Left lung (tissue), 10 donors: ENCODE measurements around the gene PRKD3. TPM values are rescaled to one million over a fixed set of nuclear protein-coding genes. Genes with fewer than 3 reads are reported as not detected.

Experiments used
- ATAC-seq: fragments of 200-7000 bp; cut with Tn5 transposase; one replicate; pipeline ENCODE4 v1.9.1; 2020; ENCODE audit warnings: moderate library complexity
- DNase-seq, 4 donors: peaks; one replicate each; pipeline ENCODE4 v3.0.0-alpha.2; 2013 to 2020
- H3K27ac ChIP-seq, 2 donors: fragments of 200-600 bp; sonication (generic) in 1 of 2; one replicate each; pipeline versions ENCODE4 v1.5.0 to v1.8.0; 2020 to 2021
- H3K27me3 ChIP-seq, 2 donors: fragments of 200-600 bp; sonication (generic) in 1 of 2; one replicate each; pipeline versions ENCODE4 v1.5.0 to v1.8.0; 2020 to 2021
- H3K36me3 ChIP-seq, 2 donors: fragments of 200-600 bp; sonication (generic) in 1 of 2; one replicate each; pipeline versions ENCODE4 v1.5.0 to v1.8.0; 2020 to 2021
- H3K4me1 ChIP-seq, 2 donors: fragments of 200-600 bp; one replicate each; pipeline ENCODE4 v1.8.0; 2021
- H3K4me3 ChIP-seq, 2 donors: fragments of 200-600 bp; sonication (generic) in 1 of 2; one replicate each; pipeline versions ENCODE4 v1.5.0 to v1.8.0; 2020 to 2021; ENCODE audit warnings: mild to moderate bottlenecking in 1 of 2
- H3K9me3 ChIP-seq, 2 donors: fragments of 200-600 bp; sonication (generic) in 1 of 2; one replicate each; pipeline versions ENCODE4 v1.5.0 to v1.8.0; 2020 to 2021
- intact Hi-C, 2 donors: fragments of 100-400 bp; cut with DNase I; formaldehyde crosslinking; loops; one replicate each; pipeline versions ENCODE4 v1.11.2 to v1.14.2; 2022
- polyA plus RNA-seq, 6 donors: library from polyadenylated mRNA; unstranded; fragments of 120-200 nt; gene quantifications; one replicate each; pipeline ENCODE4 v1.2.1, GENCODE V29; 2013; ENCODE audit not compliant: insufficient read length in 6 of 6
- total RNA-seq, 2 donors: library from RNA; stranded (reverse); fragmentation: NEBNext Ultra II Directional; extraction: Animal tissue kit (Norgen Biotek cat#: 25700); gene quantifications; one replicate each; pipeline ENCODE4 v1.2.1, GENCODE V29; 2021
- TF ChIP-seq, protein P1 (sequence below), 2 donors: fragments of 200-600 bp; sonication (generic) in 1 of 2; IDR thresholded peaks; one replicate each; pipeline versions ENCODE4 v1.5.0 to v1.8.0; 2021; ENCODE audit warnings: antibody characterized with exemption in 2 of 2
- donor health status: DM: no; HTN: yes; CAD: no.
- donor health status: DM: no; HTN: no; CAD: no.

The PRKD3 gene
- total and polyA plus RNA-seq, 8 donors: 36.2 to 65.8 (median 56.9) TPM

DNA sequence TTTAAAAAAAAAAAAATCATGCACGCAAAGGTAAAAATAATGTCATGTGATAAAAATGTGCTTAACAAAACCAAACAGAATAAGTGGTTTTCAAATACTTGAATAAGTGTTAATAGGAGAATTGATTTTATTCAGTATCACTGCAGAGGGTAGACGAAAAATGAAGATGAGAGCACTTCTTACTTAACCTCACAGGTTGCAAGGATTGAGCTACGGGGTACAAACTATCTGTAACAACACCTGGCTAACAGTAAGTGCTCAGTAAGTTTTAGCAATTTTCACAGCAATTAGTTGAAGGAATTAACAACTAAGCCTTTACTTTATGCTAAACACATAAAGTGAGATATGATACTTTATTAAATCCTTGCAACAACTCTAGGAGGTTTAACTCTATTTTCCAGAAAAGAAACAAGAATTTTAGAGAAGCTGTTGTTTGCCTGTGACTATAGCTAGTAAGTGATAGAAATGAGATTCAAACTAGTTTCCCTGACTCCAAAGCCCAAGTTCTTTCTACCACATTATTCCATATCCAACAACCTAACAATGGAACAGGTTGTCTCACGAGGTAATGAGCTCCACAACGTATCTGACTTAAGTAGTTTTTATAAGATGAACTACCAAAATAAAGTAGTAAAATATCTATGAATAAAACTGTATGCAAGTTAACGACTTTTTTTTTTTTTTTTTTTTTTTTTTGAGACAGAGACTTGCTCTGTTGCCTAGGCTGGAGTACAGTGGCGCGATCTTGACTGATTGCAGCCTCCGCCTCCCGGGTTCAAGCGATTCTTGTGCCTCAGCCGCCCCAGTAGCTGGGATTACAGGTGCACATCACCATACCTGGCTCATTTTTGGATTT lies 4.7 kb downstream of the PRKD3 start:
- intact Hi-C loops: no loop called here
- Histone ChIP-seq H3K27ac (no peak overlapping the region), H3K4me1 (peaks cover 21 to 60% of the 10 kb centered on the region in 2 donors), H3K9me3 (no peaks in the 10 kb centered on the region), H3K4me3 (no peak overlapping the region), H3K27me3 (no peaks in the 10 kb centered on the region), H3K36me3 (no peaks in the 10 kb centered on the region)
- ATAC-seq (no peak), DNase-seq (no peak)
- TF ChIP-seq, protein P1, sequence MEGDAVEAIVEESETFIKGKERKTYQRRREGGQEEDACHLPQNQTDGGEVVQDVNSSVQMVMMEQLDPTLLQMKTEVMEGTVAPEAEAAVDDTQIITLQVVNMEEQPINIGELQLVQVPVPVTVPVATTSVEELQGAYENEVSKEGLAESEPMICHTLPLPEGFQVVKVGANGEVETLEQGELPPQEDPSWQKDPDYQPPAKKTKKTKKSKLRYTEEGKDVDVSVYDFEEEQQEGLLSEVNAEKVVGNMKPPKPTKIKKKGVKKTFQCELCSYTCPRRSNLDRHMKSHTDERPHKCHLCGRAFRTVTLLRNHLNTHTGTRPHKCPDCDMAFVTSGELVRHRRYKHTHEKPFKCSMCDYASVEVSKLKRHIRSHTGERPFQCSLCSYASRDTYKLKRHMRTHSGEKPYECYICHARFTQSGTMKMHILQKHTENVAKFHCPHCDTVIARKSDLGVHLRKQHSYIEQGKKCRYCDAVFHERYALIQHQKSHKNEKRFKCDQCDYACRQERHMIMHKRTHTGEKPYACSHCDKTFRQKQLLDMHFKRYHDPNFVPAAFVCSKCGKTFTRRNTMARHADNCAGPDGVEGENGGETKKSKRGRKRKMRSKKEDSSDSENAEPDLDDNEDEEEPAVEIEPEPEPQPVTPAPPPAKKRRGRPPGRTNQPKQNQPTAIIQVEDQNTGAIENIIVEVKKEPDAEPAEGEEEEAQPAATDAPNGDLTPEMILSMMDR (IDR thresholded peaks at IDR 0.05): no peak

- Histone ChIP-seq H3K4me3 (no peak overlapping the region), H3K27ac (peak overlapping the region in 1 of 2 donors; percentile 38), H3K27me3 (no peaks in the 10 kb centered on the region), H3K36me3 (no peaks in the 10 kb centered on the region), H3K9me3 (no peaks in the 10 kb centered on the region), H3K4me1 (peaks cover 21 to 56% of the 10 kb centered on the region in 2 donors)
- DNase-seq (no peak), ATAC-seq (peak; percentile 32)
- intact Hi-C loops: no loop called here
- TF ChIP-seq, protein P1 (IDR thresholded peaks at IDR 0.05): no peak
Observed at GRCh38 chr2:37318401-37318800, 6.2 kb downstream of the PRKD3 start.

- Histone ChIP-seq H3K27me3 (no peaks in the 10 kb centered on the region), H3K4me3 (no peak overlapping the region), H3K4me1 (peaks cover 20 to 53% of the 10 kb centered on the region in 2 donors), H3K9me3 (no peaks in the 10 kb centered on the region), H3K27ac (no peak overlapping the region), H3K36me3 (no peaks in the 10 kb centered on the region)
- intact Hi-C loops: no loop called here
- ATAC-seq: no peak
- TF ChIP-seq, protein P1 (IDR thresholded peaks at IDR 0.05): no peak
- DNase-seq: no peak
Observed at GRCh38 chr2:37317746-37318145, 6.9 kb downstream of the PRKD3 start.

GRCh38 chr2:37316181-37316580 lies 8.5 kb downstream of the PRKD3 start:
- no peaks in the 10 kb centered on the region for H3K36me3 ChIP-seq
- no peak overlapping the region for H3K4me3 ChIP-seq
- ATAC-seq (no peak), DNase-seq (no peak)
- H3K27me3 ChIP-seq: no peaks in the 10 kb centered on the region
- H3K9me3 ChIP-seq: no peaks in the 10 kb centered on the region
- TF ChIP-seq, protein P1 (IDR thresholded peaks at IDR 0.05): no peak
- no peak overlapping the region for H3K27ac ChIP-seq
- peaks cover 6 to 50% of the 10 kb centered on the region in 2 donors for H3K4me1 ChIP-seq
- intact Hi-C loops: no loop called here

DNA sequence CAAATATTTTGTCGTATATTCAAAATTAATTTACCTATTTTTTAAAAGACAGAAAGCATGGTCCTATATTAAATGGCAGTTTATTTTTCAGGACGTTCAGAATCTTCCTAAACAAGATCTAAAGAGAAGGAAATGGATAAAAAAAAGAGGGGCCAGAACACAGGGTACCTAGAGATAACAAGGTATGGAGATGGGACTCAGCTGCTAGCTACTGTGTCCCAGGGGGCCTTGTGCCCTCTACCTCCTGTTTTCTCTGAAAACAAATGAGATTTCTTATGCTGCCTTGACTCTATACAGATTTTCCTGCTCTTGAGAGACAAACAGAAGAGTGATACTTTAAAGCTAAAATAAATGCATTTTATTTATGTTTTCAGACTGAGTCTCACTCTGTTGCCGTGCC lies 9.3 kb downstream of the PRKD3 start:
- no peaks in the 10 kb centered on the region for H3K36me3 ChIP-seq
- intact Hi-C loops: no loop called here
- no peak for ATAC-seq
- H3K9me3 ChIP-seq: no peaks in the 10 kb centered on the region
- no peak overlapping the region for H3K27ac ChIP-seq
- H3K27me3 ChIP-seq: no peaks in the 10 kb centered on the region
- TF ChIP-seq, protein P1 (IDR thresholded peaks at IDR 0.05): no peak
- no peak for DNase-seq
- peaks cover 6 to 52% of the 10 kb centered on the region in 2 donors for H3K4me1 ChIP-seq
- H3K4me3 ChIP-seq: no peak overlapping the region
